ENCODE measurements around the gene BAG3.

- peak; percentile 98 for TF ChIP-seq POLR2AphosphoS5 (IDR thresholded peaks at IDR 0.05; ENCODE audit: low read depth, low read length)
- TF ChIP-seq REST (IDR thresholded peaks at IDR 0.05; ENCODE audit: insufficient read depth in 1 of 2, low read depth in 2 of 2, low read length in 2 of 2): peak in 1 of 2 experiments; percentile 60; a peak in 1 of 4 replicates
- peak; percentile 96 for TF ChIP-seq TAF1 (IDR thresholded peaks at IDR 0.05; ENCODE audit: borderline replicate concordance, insufficient read depth, low read length)
- TF ChIP-seq SIN3A (IDR thresholded peaks at IDR 0.05; ENCODE audit: borderline replicate concordance, insufficient read depth, low read length): 0 out of 2 replicates have a peak, but pooled peaks have one; percentile 72
Measured at GRCh38 chr10:119650692-119651513, at the start of gene BAG3.
